Epithelial cell of umbilical artery (primary cell): ENCODE data around the gene TRAF5. TPM values are rescaled to one million over a fixed set of nuclear protein-coding genes. Genes with fewer than 3 reads are reported as not detected.

ENCODE experiments used
- total RNA-seq: library from RNA; depleted of rRNA; stranded (reverse); fragments of >200 nt; gene quantifications from 2 replicates; pipeline ENCODE4 v1.2.3, GENCODE V29; 2014

TRAF5 gene, protein sequence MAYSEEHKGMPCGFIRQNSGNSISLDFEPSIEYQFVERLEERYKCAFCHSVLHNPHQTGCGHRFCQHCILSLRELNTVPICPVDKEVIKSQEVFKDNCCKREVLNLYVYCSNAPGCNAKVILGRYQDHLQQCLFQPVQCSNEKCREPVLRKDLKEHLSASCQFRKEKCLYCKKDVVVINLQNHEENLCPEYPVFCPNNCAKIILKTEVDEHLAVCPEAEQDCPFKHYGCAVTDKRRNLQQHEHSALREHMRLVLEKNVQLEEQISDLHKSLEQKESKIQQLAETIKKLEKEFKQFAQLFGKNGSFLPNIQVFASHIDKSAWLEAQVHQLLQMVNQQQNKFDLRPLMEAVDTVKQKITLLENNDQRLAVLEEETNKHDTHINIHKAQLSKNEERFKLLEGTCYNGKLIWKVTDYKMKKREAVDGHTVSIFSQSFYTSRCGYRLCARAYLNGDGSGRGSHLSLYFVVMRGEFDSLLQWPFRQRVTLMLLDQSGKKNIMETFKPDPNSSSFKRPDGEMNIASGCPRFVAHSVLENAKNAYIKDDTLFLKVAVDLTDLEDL
- total RNA-seq: 6.2 and 14.1 TPM in 2 replicates

DNA sequence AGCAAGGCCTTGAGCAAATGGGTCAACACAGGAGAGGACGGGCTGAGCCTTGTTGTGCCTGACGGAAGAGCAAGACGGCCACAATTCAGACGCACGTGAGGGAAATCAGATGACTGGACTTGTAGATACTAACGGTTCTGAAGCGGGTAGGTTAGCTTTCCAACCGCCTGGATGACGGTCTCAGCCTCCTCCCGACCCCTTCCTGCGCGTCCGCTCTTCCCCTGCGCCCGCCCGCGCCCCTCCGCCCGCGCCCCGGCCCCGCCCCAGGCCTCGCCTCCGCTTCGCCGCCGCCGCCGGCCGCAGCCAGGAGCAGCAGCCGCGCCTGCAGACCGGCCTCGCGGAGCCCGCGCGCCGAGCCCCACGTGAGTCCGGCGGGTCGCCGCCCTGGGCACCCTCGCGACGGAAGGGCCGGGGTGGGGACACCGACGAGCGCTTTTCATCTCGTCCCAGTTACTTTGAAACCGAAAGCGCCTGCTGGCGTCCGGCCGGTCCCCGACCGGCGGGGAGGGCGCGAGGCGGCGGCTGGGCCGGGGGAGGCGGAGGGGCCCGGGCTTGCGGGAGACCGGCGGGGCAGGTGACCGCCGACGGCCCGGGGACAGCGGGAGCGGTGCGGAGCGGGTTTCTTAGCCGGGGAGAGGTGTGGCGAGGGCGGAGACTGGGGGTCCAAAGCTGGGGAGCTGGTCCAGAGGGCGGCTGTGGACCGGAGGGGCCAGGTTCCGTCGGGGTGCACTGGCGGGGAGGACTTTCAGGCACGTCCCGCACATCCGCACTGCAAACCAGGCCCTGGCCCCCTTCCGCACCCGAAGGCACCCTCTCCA lies at the start of gene TRAF5:
Gene TRAF5 (plus strand): TSS at position 306 of the 818 bp plus-strand sequence. CDS start 26,407 bp downstream, outside the sequence.

Other genes with a start within 250 kb of the TRAF5 start
- not detected in 2 replicates for gene KCNH1, start 192.7 kb upstream of the TRAF5 start, total RNA-seq
- 5.2 and 11.9 TPM in 2 replicates for gene RCOR3, start 67.5 kb upstream of the TRAF5 start, total RNA-seq
- gene RD3, start 165.3 kb downstream of the TRAF5 start, total RNA-seq: not detected in 2 replicates